Heart left ventricle (tissue), 16 donors: ENCODE measurements around the gene PRM2. TPM values are rescaled to one million over a fixed set of nuclear protein-coding genes. Genes with fewer than 3 reads are reported as not detected.

ENCODE experiments used
- ATAC-seq, 4 donors: fragments of 200-7000 bp; cut with Tn5 transposase; one replicate each; pipeline ENCODE4 v1.9.1; 2020 to 2022; ENCODE audit warnings: moderate library complexity in 4 of 4, mild to moderate bottlenecking in 3 of 4, moderate number of reproducible peaks in 1 of 4
- DNase-seq, 5 donors: peaks; one replicate each; pipeline ENCODE4 v3.0.0-alpha.2; 2020
- H3K27ac ChIP-seq, 12 donors: fragments of 200-600 bp; sonication (generic) in 4 of 12; one replicate each; pipeline versions ENCODE4 v1.5.0 to v1.8.0; 2016 to 2022; ENCODE audit warnings: mild to moderate bottlenecking in 2 of 12
- H3K27me3 ChIP-seq, 9 donors: fragments of 200-600 bp; sonication (generic) in 2 of 9; one replicate each; pipeline versions ENCODE4 v1.5.1 to v1.8.0; 2016 to 2022; ENCODE audit warnings: mild to moderate bottlenecking in 3 of 9
- H3K36me3 ChIP-seq, 9 donors: fragments of 200-600 bp; sonication (generic) in 2 of 9; one replicate each; pipeline versions ENCODE4 v1.5.0 to v1.8.0; 2018 to 2022; ENCODE audit warnings: mild to moderate bottlenecking in 2 of 9
- H3K4me1 ChIP-seq, 12 donors: fragments of 200-600 bp; sonication (generic) in 4 of 12; one replicate each; pipeline versions ENCODE4 v1.5.0 to v1.8.0; 2016 to 2022; ENCODE audit warnings: mild to moderate bottlenecking in 3 of 12
- H3K4me3 ChIP-seq, 12 donors: fragments of 200-600 bp; sonication (generic) in 4 of 12; one replicate each; pipeline versions ENCODE4 v1.5.0 to v1.8.0; 2017 to 2022; ENCODE audit warnings: mild to moderate bottlenecking in 9 of 12, moderate library complexity in 4 of 12
- H3K9me3 ChIP-seq, 12 donors: fragments of 200-600 bp; sonication (generic) in 4 of 12; one replicate each; pipeline versions ENCODE4 v1.5.0 to v1.8.0; 2016 to 2022; ENCODE audit warnings: mild to moderate bottlenecking in 1 of 12
- CTCF ChIP-seq, 12 donors: fragments of 200-600 bp; sonication (generic) in 4 of 12; IDR thresholded peaks; one replicate each; pipeline versions ENCODE4 v1.5.0 to v1.8.0; 2018 to 2022; ENCODE audit warnings: antibody characterized with exemption in 12 of 12, mild to moderate bottlenecking in 5 of 12
- POLR2A ChIP-seq, 2 donors: fragments of 450-650 bp; IDR thresholded peaks; one replicate each; pipeline ENCODE4 v1.6.1; 2017; ENCODE audit warnings: antibody characterized with exemption in 2 of 2, mild to moderate bottlenecking in 2 of 2, moderate library complexity in 2 of 2
- WGBS, 4 donors: extraction: QIAGEN DNeasy Blood & Tissue Kit in 2 of 4; methylation state at CpG; one replicate each; pipeline versions ENCODE4 v1.1.5 to v1.1.7; 2013 to 2018; 5-methylcytosine and 5-hydroxymethylcytosine counted together
- intact Hi-C, 10 donors: fragments of 100-400 bp; cut with DNase I; formaldehyde crosslinking; loops; one replicate each; pipeline versions ENCODE4 v1.11.1 to v1.14.2; 2022
- polyA plus RNA-seq, 2 donors: library from polyadenylated mRNA; stranded (reverse); fragments of 200-250 nt; gene quantifications; one replicate each; pipeline ENCODE4 v1.2.3, GENCODE V29; 2013
- total RNA-seq, 9 donors: library from RNA; depleted of rRNA in 2 of 9; stranded (reverse); fragments of >200 nt in 2 of 9; fragmentation: NEBNext Ultra II Directional in 3 of 9; extraction: Animal tissue kit (Norgen Biotek cat#: 25700) in 3 of 9; gene quantifications; one replicate each; pipeline versions ENCODE4 v1.1.0 to v1.2.4, GENCODE V29; 2016 to 2023
- donor health status: ischemic (EF 13 %, LVEDD 7.1; RV severe dilation, severe dysfunction).
- donor health status: healthy with polysubstance abuse.
- donor health status: DM: no; HTN: yes; CAD: no.
- donor health status: DM: no; HTN: no; CAD: no.
- donor health status: ischemic (EF 25% LVEDD 6.9; RV normal size, moderate dysfunction).
- donor health status: ischemic (EF 25% LVEDD 5.7; RV mildly dilated, moderate dysfunction).
- donor health status: healthy.
- donor health status: DM: yes; HTN: yes; CAD: no.
- donor health status: ischemic (EF 35%, LVEDD 5.7; RV mildly dilated, moderate dysfunction).
- donor health status: nonischemic (EF 11% LVEDD 7.7; RV severe dilation, severe dysfunction).
- donor health status: DM: yes; HTN: yes; CAD: no.
- donor health status: PGD.
- donor health status: ischemic (EF 29% LVEDD 5.4; RV normal size, mild dysfunction).
- donor health status: nonischemic (EF 23%, LVEDD 6.1; RV moderate dilation, normal function).

Gene PRM2
- total and polyA plus RNA-seq, 11 donors: not detected

- ATAC-seq (peak; percentile 48 to 83 (median 82)), DNase-seq (peak; percentile 86 to 93 (median 89))
- H3K4me3 ChIP-seq: peak within 1 kb of the TSS; percentile 63 to 94 (median 82)
- peaks cover 0 to 59% (median 36%) of the 10 kb centered on the region in 12 donors for H3K4me1 ChIP-seq
- H3K27ac ChIP-seq: peak within 1 kb of the TSS; percentile 90 to 100 (median 98)
- H3K36me3 ChIP-seq: peaks cover 0 to 27% (median 0%) of the 10 kb centered on the region in 9 donors
- TF ChIP-seq CTCF (IDR thresholded peaks at IDR 0.05): peak; percentile 68 to 97 (median 91)
- TF ChIP-seq POLR2A (IDR thresholded peaks at IDR 0.05): peak; percentile 92 to 97
- no peaks in the 10 kb centered on the region for H3K27me3 ChIP-seq
- H3K9me3 ChIP-seq: no peaks in the 10 kb centered on the region
- 0 to 1% (median 1%) methylated on average over 28 to 100 of the region's 100 CpGs for WGBS, 4 donors
- intact Hi-C loops: loop anchor here (1.0 to 10.0 kb wide), 20 partner anchors 31 to 511 kb away; partner anchors contain the start of gene NUBP1 (in 1 of the 10)
Measured at GRCh38 chr16:11255737-11256660, 20.3 kb downstream of the PRM2 start, which contains the start of gene SOCS1. Gene SOCS1, minus strand, starts transcription at chr16:11256204. Its CDS starts 726 bp downstream, at chr16:11255478.

- H3K27ac ChIP-seq: peak overlapping the region in 11 of 12 donors; percentile 90 to 100 (median 98)
- peak overlapping the region; percentile 63 to 94 (median 82) for H3K4me3 ChIP-seq
- peak in 2 of 12 donors; percentile 3 to 15 for TF ChIP-seq CTCF (IDR thresholded peaks at IDR 0.05)
- no peak for TF ChIP-seq POLR2A (IDR thresholded peaks at IDR 0.05)
- H3K9me3 ChIP-seq: no peaks in the 10 kb centered on the region
- no peaks in the 10 kb centered on the region for H3K27me3 ChIP-seq
- peaks cover 0 to 27% (median 0%) of the 10 kb centered on the region in 9 donors for H3K36me3 ChIP-seq
- peak in 3 of 5 donors; percentile 45 to 71 (median 48) for DNase-seq
- 3 to 13% (median 9%) methylated on average over 56 to 105 of the region's 105 CpGs for WGBS, 4 donors
- intact Hi-C loops: loop anchor here in 9 of 10 donors (1.0 to 10.0 kb wide), 14 partner anchors 33 to 510 kb away; partner anchors contain the start of gene NUBP1 (in 1 of the 9)
- peaks cover 0 to 59% (median 36%) of the 10 kb centered on the region in 12 donors for H3K4me1 ChIP-seq
- no peak for ATAC-seq
Measured at GRCh38 chr16:11254913-11255736, 21.2 kb downstream of the PRM2 start.

DNA sequence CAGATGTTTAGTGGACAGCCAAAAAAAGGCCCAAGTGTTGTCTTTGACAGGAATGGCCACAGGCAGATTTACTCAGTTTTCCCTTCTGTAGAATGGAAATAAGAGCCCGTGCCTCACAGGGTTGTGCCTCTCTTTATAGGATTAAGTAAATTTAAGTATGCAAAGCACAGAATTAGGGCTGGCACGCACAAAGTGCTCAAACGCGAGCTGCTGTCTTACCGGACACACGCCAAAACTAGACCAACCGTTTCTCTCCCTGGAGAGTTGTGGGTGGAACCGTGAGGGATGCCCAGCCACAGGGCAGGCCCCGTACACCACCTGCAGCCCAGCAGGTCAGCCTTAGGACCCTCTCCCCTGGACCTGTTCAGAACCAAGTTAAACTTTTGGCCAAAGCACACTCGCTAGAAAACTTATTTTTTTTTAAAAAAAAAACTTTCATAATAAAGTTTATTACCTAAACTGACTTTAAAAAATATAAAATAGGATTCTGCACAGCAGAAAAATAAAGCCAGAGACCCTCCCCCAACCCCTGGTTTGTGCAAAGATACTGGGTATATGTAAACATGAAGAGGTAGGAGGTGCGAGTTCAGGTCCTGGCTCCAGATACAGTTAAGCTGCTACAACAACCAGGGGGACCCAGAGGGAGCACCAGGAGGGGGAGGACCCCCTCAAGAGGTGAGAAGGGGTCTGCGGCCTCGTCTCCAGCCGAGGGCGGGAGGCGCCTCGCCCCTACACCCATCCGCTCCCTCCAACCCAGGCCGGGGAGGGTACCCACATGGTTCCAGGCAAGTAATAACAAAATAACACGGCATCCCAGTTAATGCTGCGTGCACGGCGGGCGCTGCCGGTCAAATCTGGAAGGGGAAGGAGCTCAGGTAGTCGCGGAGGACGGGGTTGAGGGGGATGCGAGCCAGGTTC, 22.0 kb downstream of the PRM2 start:
- peak in 1 of 5 donors; percentile 21 for DNase-seq
- H3K4me1 ChIP-seq: peaks cover 0 to 54% (median 32%) of the 10 kb centered on the region in 12 donors
- TF ChIP-seq CTCF (IDR thresholded peaks at IDR 0.05) (peak in 1 of 12 donors; percentile 7), POLR2A (IDR thresholded peaks at IDR 0.05) (no peak)
- intact Hi-C loops: loop anchor here in 7 of 10 donors (2.0 to 10.0 kb wide), 9 partner anchors 89 to 509 kb away; partner anchors contain the start of gene NUBP1 (in 1 of the 7)
- H3K27me3 ChIP-seq: no peaks in the 10 kb centered on the region
- no peak for ATAC-seq
- peak overlapping the region; percentile 63 to 94 (median 82) for H3K4me3 ChIP-seq
- no peaks in the 10 kb centered on the region for H3K9me3 ChIP-seq
- H3K27ac ChIP-seq: peak overlapping the region in 4 of 12 donors; percentile 25 to 99 (median 98)
- peaks cover 0 to 27% (median 0%) of the 10 kb centered on the region in 9 donors for H3K36me3 ChIP-seq
- WGBS, 4 donors: 72 to 84% (median 78%) methylated on average over 26 to 29 of the region's 29 CpGs
